SK-N-SH treated with all-trans-retinoic acid at 6 μM for 48 hours (cell line): Measurements from ENCODE around the gene KRTAP5-4.

Experiments used
- ATAC-seq: fragments of 200-7000 bp; cut with Tn5 transposase; 3 replicates; pipeline ENCODE4 v1.9.1; 2020; ENCODE audit warnings: mild to moderate bottlenecking, moderate library complexity
- ARNTL ChIP-seq: fragments of 450-650 bp; formaldehyde crosslinking; IDR thresholded peaks from 2 replicates; pipeline ENCODE4 v1.5.0; 2020; ENCODE audit warnings: low read depth, mild to moderate bottlenecking, moderate library complexity, borderline replicate concordance
- BACH2 ChIP-seq: fragments of 250-450 bp; sonication (Bioruptor Pico); IDR thresholded peaks from 2 replicates; pipeline ENCODE4 v1.9.0; 2021; ENCODE audit warnings: mild to moderate bottlenecking, borderline replicate concordance
- CSDC2 ChIP-seq: fragments of 250-450 bp; sonication (Bioruptor Pico); IDR thresholded peaks from 2 replicates; pipeline ENCODE4 v1.5.0; 2020; ENCODE audit warnings: mild to moderate bottlenecking, moderate library complexity
- ESRRG ChIP-seq: fragments of 250-450 bp; sonication (Bioruptor Pico); IDR thresholded peaks from 2 replicates; pipeline ENCODE4 v1.6.1; 2021; ENCODE audit warnings: mild to moderate bottlenecking
- GLIS3 ChIP-seq: fragments of 250-450 bp; sonication (Bioruptor Pico); IDR thresholded peaks from 2 replicates; pipeline ENCODE4 v1.5.0; 2020; ENCODE audit warnings: mild to moderate bottlenecking, moderate library complexity
- ISL1 ChIP-seq: fragments of 250-450 bp; sonication (Bioruptor Pico); IDR thresholded peaks from 2 replicates; pipeline ENCODE4 v2.1.2; 2022; ENCODE audit warnings: mild to moderate bottlenecking, moderate library complexity
- OSR1 ChIP-seq: fragments of 250-450 bp; sonication (Bioruptor Pico); IDR thresholded peaks from 2 replicates; pipeline ENCODE4 v1.8.0; 2022; ENCODE audit warnings: moderate library complexity, mild to moderate bottlenecking, inconsistent platforms
- PPARA ChIP-seq: fragments of 250-450 bp; sonication (Bioruptor Pico); IDR thresholded peaks from 2 replicates; pipeline ENCODE4 v1.5.0; 2020; ENCODE audit warnings: mild to moderate bottlenecking, borderline replicate concordance
- RARB ChIP-seq: fragments of 250-450 bp; sonication (Bioruptor Pico); IDR thresholded peaks from 2 replicates; pipeline ENCODE4 v1.8.0; 2021; ENCODE audit warnings: mild to moderate bottlenecking, moderate library complexity
- TCF4 ChIP-seq: fragments of 250-450 bp; sonication (Bioruptor Pico); IDR thresholded peaks from 2 replicates; pipeline ENCODE4 v1.8.0; 2021; ENCODE audit warnings: mild to moderate bottlenecking, moderate library complexity, borderline replicate concordance
- TOX ChIP-seq: fragments of 250-450 bp; sonication (Bioruptor Pico); IDR thresholded peaks from 2 replicates; pipeline ENCODE4 v1.8.0; 2021; ENCODE audit warnings: mild to moderate bottlenecking, moderate library complexity, borderline replicate concordance
- ZC3H10 ChIP-seq: fragments of 250-450 bp; sonication (Bioruptor Pico); IDR thresholded peaks from 2 replicates; pipeline ENCODE4 v1.5.1; 2021; ENCODE audit warnings: mild to moderate bottlenecking, moderate library complexity
- ZFP3 ChIP-seq: fragments of 250-450 bp; sonication (Bioruptor Pico); IDR thresholded peaks from 2 replicates; pipeline ENCODE4 v1.5.0; 2020; ENCODE audit warnings: mild to moderate bottlenecking, moderate library complexity
- ZFP30 ChIP-seq: fragments of 450-650 bp; formaldehyde crosslinking; IDR thresholded peaks from 2 replicates; pipeline ENCODE4 v1.5.0; 2022; ENCODE audit warnings: mild to moderate bottlenecking, moderate library complexity
- ZNF565 ChIP-seq: fragments of 450-650 bp; formaldehyde crosslinking; conservative IDR thresholded peaks from 2 replicates; pipeline ENCODE4 v1.5.0; 2020; ENCODE audit warnings: low read depth, mild to moderate bottlenecking, moderate library complexity
- ZNF70 ChIP-seq: fragments of 450-650 bp; formaldehyde crosslinking; IDR thresholded peaks from 2 replicates; pipeline ENCODE4 v1.5.0; 2020; ENCODE audit warnings: mild to moderate bottlenecking, moderate library complexity
- ZNF8 ChIP-seq: fragments of 450-650 bp; formaldehyde crosslinking; IDR thresholded peaks from 2 replicates; pipeline ENCODE4 v1.5.0; 2020; ENCODE audit warnings: mild to moderate bottlenecking, moderate library complexity
- TF ChIP-seq, protein P1 (sequence below): fragments of 250-450 bp; sonication (Bioruptor Pico); IDR thresholded peaks from 2 replicates; pipeline ENCODE4 v1.8.0; 2021; ENCODE audit warnings: low read depth, mild to moderate bottlenecking, moderate library complexity, borderline replicate concordance
- TF ChIP-seq, protein P2 (sequence below): fragments of 250-450 bp; sonication (Bioruptor Pico); IDR thresholded peaks from 2 replicates; pipeline ENCODE4 v1.5.1; 2021; ENCODE audit warnings: mild to moderate bottlenecking, moderate library complexity
- TF ChIP-seq, protein P3 (sequence below): fragments of 250-450 bp; sonication (Bioruptor Pico); IDR thresholded peaks from 2 replicates; pipeline ENCODE4 v1.5.1; 2020; ENCODE audit warnings: low read depth, mild to moderate bottlenecking, moderate library complexity
- TF ChIP-seq, protein P4 (sequence below): fragments of 250-450 bp; sonication (Bioruptor Pico); IDR thresholded peaks from 2 replicates; pipeline ENCODE4 v1.8.0; 2020; ENCODE audit warnings: mild to moderate bottlenecking, moderate library complexity, borderline replicate concordance

KRTAP5-4 gene

DNA sequence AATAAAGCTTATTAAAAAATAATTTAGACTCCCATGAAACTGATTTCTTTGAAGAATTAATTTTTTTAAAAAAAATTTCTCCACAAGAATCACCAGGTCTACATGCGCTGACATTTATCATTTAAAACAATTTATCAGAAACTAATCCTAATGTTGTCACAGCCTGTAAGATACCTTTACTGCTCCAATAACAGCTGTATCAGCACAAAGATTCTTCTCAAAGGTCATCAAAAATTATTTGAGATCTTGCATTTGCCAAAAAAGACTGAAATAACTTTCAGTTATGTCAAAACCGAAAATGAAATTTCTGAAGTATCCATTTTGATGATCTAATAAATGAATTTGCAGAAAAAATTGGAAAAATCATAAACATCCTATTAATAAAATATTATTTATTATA, 15.7 kb upstream of the KRTAP5-4 start:
- TF ChIP-seq ZC3H10 (CRISPR knock-in tag) (no peak), ZNF70 (CRISPR knock-in tag) (no peak), ESRRG (CRISPR knock-in tag) (no peak), OSR1 (no peak), ZNF565 (CRISPR knock-in tag) (no peak), ARNTL (no peak), TCF4 (CRISPR knock-in tag) (no peak), TOX (CRISPR knock-in tag) (no peak), GLIS3 (CRISPR knock-in tag) (no peak), ZNF8 (CRISPR knock-in tag) (no peak)
- TF ChIP-seq, protein P1, sequence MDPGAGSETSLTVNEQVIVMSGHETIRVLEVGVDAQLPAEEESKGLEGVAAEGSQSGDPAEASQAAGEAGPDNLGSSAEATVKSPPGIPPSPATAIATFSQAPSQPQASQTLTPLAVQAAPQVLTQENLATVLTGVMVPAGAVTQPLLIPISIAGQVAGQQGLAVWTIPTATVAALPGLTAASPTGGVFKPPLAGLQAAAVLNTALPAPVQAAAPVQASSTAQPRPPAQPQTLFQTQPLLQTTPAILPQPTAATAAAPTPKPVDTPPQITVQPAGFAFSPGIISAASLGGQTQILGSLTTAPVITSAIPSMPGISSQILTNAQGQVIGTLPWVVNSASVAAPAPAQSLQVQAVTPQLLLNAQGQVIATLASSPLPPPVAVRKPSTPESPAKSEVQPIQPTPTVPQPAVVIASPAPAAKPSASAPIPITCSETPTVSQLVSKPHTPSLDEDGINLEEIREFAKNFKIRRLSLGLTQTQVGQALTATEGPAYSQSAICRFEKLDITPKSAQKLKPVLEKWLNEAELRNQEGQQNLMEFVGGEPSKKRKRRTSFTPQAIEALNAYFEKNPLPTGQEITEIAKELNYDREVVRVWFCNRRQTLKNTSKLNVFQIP (CRISPR knock-in tag), result no peak
- TF ChIP-seq, protein P2, sequence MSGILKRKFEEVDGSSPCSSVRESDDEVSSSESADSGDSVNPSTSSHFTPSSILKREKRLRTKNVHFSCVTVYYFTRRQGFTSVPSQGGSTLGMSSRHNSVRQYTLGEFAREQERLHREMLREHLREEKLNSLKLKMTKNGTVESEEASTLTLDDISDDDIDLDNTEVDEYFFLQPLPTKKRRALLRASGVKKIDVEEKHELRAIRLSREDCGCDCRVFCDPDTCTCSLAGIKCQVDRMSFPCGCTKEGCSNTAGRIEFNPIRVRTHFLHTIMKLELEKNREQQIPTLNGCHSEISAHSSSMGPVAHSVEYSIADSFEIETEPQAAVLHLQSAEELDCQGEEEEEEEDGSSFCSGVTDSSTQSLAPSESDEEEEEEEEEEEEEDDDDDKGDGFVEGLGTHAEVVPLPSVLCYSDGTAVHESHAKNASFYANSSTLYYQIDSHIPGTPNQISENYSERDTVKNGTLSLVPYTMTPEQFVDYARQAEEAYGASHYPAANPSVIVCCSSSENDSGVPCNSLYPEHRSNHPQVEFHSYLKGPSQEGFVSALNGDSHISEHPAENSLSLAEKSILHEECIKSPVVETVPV (CRISPR knock-in tag), result no peak
- TF ChIP-seq, protein P3, sequence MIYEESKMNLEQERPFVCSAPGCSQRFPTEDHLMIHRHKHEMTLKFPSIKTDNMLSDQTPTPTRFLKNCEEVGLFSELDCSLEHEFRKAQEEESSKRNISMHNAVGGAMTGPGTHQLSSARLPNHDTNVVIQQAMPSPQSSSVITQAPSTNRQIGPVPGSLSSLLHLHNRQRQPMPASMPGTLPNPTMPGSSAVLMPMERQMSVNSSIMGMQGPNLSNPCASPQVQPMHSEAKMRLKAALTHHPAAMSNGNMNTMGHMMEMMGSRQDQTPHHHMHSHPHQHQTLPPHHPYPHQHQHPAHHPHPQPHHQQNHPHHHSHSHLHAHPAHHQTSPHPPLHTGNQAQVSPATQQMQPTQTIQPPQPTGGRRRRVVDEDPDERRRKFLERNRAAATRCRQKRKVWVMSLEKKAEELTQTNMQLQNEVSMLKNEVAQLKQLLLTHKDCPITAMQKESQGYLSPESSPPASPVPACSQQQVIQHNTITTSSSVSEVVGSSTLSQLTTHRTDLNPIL (CRISPR knock-in tag), result no peak
- TF ChIP-seq, all 23 proteins: peak for 0
- no peak for ATAC-seq

DNA sequence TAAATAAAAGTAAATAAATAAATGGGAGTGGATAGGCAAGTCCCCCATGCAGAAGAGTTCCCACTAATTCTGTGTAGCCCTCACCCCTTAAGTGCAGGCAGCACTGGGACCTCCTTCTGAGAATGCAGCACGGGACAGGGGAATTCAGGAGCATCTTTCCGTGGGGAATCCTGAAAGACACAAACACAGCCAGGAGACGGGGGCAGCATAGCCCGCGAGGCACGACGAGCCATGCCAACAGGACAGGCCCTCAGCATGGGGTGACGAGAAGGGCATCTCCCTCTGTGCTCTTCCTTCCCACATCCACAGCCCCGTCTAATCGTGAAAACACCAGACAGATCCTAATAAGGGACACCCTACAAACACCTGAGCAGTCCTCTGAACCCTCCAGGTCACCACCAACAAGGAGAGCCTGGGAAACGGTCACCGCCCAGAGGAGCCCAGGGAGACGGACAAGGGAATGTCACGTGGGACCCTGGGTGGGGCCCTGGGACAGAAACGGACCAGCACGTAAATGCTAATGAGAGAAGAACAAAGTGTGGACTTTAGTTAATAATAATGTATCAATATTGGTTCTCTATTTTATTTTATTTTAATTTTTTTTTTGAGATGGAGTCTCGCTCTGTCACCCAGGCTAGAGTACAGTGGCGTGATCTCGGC, 14.5 kb upstream of the KRTAP5-4 start:
- TF ChIP-seq, protein P3 (CRISPR knock-in tag), result no peak
- no peak for TF ChIP-seq TCF4 (CRISPR knock-in tag)
- no peak for TF ChIP-seq RARB (CRISPR knock-in tag)
- TF ChIP-seq, protein P1 (CRISPR knock-in tag), result no peak
- no peak for TF ChIP-seq ESRRG (CRISPR knock-in tag)
- no peak for TF ChIP-seq ZNF8 (CRISPR knock-in tag)
- TF ChIP-seq ZFP30 (CRISPR knock-in tag), result no peak
- no peak for TF ChIP-seq PPARA (CRISPR knock-in tag)
- TF ChIP-seq ZFP3, result no peak
- no peak for TF ChIP-seq TOX (CRISPR knock-in tag)
- no peak for TF ChIP-seq BACH2 (CRISPR knock-in tag)
- TF ChIP-seq, protein P4, sequence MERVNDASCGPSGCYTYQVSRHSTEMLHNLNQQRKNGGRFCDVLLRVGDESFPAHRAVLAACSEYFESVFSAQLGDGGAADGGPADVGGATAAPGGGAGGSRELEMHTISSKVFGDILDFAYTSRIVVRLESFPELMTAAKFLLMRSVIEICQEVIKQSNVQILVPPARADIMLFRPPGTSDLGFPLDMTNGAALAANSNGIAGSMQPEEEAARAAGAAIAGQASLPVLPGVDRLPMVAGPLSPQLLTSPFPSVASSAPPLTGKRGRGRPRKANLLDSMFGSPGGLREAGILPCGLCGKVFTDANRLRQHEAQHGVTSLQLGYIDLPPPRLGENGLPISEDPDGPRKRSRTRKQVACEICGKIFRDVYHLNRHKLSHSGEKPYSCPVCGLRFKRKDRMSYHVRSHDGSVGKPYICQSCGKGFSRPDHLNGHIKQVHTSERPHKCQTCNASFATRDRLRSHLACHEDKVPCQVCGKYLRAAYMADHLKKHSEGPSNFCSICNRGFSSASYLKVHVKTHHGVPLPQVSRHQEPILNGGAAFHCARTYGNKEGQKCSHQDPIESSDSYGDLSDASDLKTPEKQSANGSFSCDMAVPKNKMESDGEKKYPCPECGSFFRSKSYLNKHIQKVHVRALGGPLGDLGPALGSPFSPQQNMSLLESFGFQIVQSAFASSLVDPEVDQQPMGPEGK (CRISPR knock-in tag), result no peak
- no peak for TF ChIP-seq CSDC2
- TF ChIP-seq, protein P2 (CRISPR knock-in tag), result no peak
- TF ChIP-seq ARNTL, result no peak
- no peak for TF ChIP-seq ISL1
- no peak for TF ChIP-seq ZNF70 (CRISPR knock-in tag)
- no peak for TF ChIP-seq ZNF565 (CRISPR knock-in tag)
- ATAC-seq, result no peak
